Endothelial cell of umbilical vein (primary cell): Measurements from ENCODE around the gene DYNLRB2. TPM values are rescaled to one million over a fixed set of nuclear protein-coding genes. Genes with fewer than 3 reads are reported as not detected.

ENCODE experiments used
- BruUV-seq: library from RNA; stranded (reverse); fragments of 400-500 nt; replicated peaks from 2 replicates; lab custom pipeline; 2021; lab: Mats Ljungman, UMichigan
- CTCF ChIA-PET: fragments of 300-600, 350-600 bp; sonication (Branson Sonifier 250); formaldehyde crosslinking; loops from one replicate; lab custom pipeline; 2021; ENCODE audit warnings: antibody characterized with exemption, inconsistent platforms; lab: Charles Lee
- POLR2A ChIA-PET: fragments of 300-600, 350-600 bp; sonication (Branson Sonifier 250); formaldehyde crosslinking; loops from one replicate; lab custom pipeline; 2021; ENCODE audit warnings: antibody characterized with exemption, inconsistent platforms; lab: Charles Lee
- DNase-seq: peaks from one replicate; pipeline ENCODE4 v3.0.0-alpha.2; 2011; ENCODE audit warnings: low read depth, low spot score
- FAIRE-seq: peaks from 2 replicates; lab custom pipeline; 2011; peaks lifted over from hg19 to GRCh38; lab: Jason Lieb, UNC
- H2AFZ ChIP-seq: 2 replicates; pipeline ENCODE4 v1.6.0; 2012; ENCODE audit warnings: low read depth, low read length, control low read depth, inconsistent platforms
- H3K27ac ChIP-seq: 2 replicates; pipeline ENCODE4 v1.5.1; 2011; ENCODE audit warnings: low read depth, mild to moderate bottlenecking, control low read depth, low read length, moderate library complexity; ENCODE audit not compliant: insufficient read depth
- H3K27me3 ChIP-seq, 2 experiments: 2 replicates each; pipeline versions ENCODE4 v1.6.0 to v1.6.1; 2011; ENCODE audit warnings: low read length in 2 of 2, mixed read lengths in 1 of 2; ENCODE audit not compliant: control insufficient read depth in 2 of 2, insufficient read depth in 2 of 2
- H3K36me3 ChIP-seq, 2 experiments: 2 replicates in 1 of 2; 3 replicates in 1 of 2; pipeline ENCODE4 v1.5.1; 2011; ENCODE audit warnings: low read length in 2 of 2, mild to moderate bottlenecking in 1 of 2, moderate library complexity in 1 of 2; ENCODE audit not compliant: control insufficient read depth in 2 of 2, insufficient read depth in 2 of 2; ENCODE audit errors: extremely low read depth in 1 of 2
- H3K4me1 ChIP-seq: 3 replicates; pipeline ENCODE4 v1.5.1; 2011; ENCODE audit warnings: mild to moderate bottlenecking, low read length; ENCODE audit not compliant: control insufficient read depth, insufficient read depth; ENCODE audit errors: extremely low read depth
- H3K4me2 ChIP-seq: 2 replicates; pipeline ENCODE4 v1.6.1; 2011; ENCODE audit warnings: low read length, control low read depth, mixed read lengths; ENCODE audit not compliant: insufficient read depth
- H3K4me3 ChIP-seq, 3 experiments: fragments of 200-600 bp in 1 of 3; sonication (generic), shearing (Covaris generic) in 1 of 3; replicated peaks in 1 of 3; 2 replicates each; pipeline ENCODE4 v1.5.1; 2011 to 2016; ENCODE audit warnings: control low read depth in 3 of 3, low read length in 3 of 3, mild to moderate bottlenecking in 2 of 3, inconsistent platforms in 1 of 3, low read depth in 1 of 3, moderate library complexity in 1 of 3; ENCODE audit not compliant: insufficient read depth in 1 of 3
- H3K79me2 ChIP-seq: 2 replicates; pipeline ENCODE4 v1.6.0; 2012; ENCODE audit warnings: low read length, inconsistent platforms; ENCODE audit not compliant: control insufficient read depth, insufficient read depth
- H3K9ac ChIP-seq: replicated peaks from 2 replicates; pipeline ENCODE3; 2011; ENCODE audit warnings: low read length, control low read depth; ENCODE audit not compliant: insufficient read depth; ENCODE audit errors: extremely low read depth
- H3K9me1 ChIP-seq: replicated peaks from 3 replicates; pipeline ENCODE4 v1.6.0; 2011; ENCODE audit warnings: mild to moderate bottlenecking, low read length; ENCODE audit not compliant: control insufficient read depth, insufficient read depth; ENCODE audit errors: extremely low read depth
- H3K9me3 ChIP-seq: replicated peaks from 2 replicates; pipeline ENCODE4 v1.5.1; 2012; ENCODE audit warnings: low read length, inconsistent platforms; ENCODE audit not compliant: control insufficient read depth, insufficient read depth
- H4K20me1 ChIP-seq: replicated peaks from 2 replicates; pipeline ENCODE3; 2011; ENCODE audit warnings: mild to moderate bottlenecking, low read length; ENCODE audit not compliant: control insufficient read depth, insufficient read depth; ENCODE audit errors: extremely low read depth
- CTCF ChIP-seq, 2 donors: IDR thresholded peaks; 1 replicate in 1 of 2; 2 replicates in 1 of 2; pipeline ENCODE4 v1.5.1; 2011; ENCODE audit warnings: low read length in 2 of 2, mild to moderate bottlenecking in 2 of 2, moderate library complexity in 2 of 2, control low read depth in 1 of 2, inconsistent platforms in 1 of 2, low read depth in 1 of 2; ENCODE audit not compliant: insufficient read depth in 1 of 2; ENCODE audit errors: extremely low read depth in 1 of 2
- EZH2 ChIP-seq: IDR thresholded peaks from 2 replicates; pipeline ENCODE4 v1.6.1; 2012; ENCODE audit warnings: borderline replicate concordance, low read depth, mild to moderate bottlenecking, moderate library complexity, low read length, inconsistent platforms; ENCODE audit not compliant: severe bottlenecking
- FOS ChIP-seq: IDR thresholded peaks from 2 replicates; pipeline ENCODE4 v1.6.1; 2011; ENCODE audit warnings: mild to moderate bottlenecking, low read length, moderate library complexity, borderline replicate concordance; ENCODE audit not compliant: insufficient read depth
- GATA2 ChIP-seq: IDR thresholded peaks from 2 replicates; pipeline ENCODE4 v1.7.0; 2011; ENCODE audit warnings: low read depth, mild to moderate bottlenecking, moderate library complexity, mixed read lengths, low read length; ENCODE audit not compliant: insufficient read length, insufficient read depth
- JUN ChIP-seq: IDR thresholded peaks from 2 replicates; pipeline ENCODE4 v1.6.1; 2011; ENCODE audit warnings: borderline replicate concordance, low read depth; ENCODE audit not compliant: insufficient read length, insufficient read depth
- MAX ChIP-seq: IDR thresholded peaks from 2 replicates; pipeline ENCODE4 v1.6.1; 2011; ENCODE audit not compliant: insufficient read depth, insufficient read length
- MYC ChIP-seq: IDR thresholded peaks from one replicate; pipeline ENCODE4 v1.6.1; 2011; ENCODE audit warnings: mild to moderate bottlenecking, low read depth, low read length
- POLR2A ChIP-seq: IDR thresholded peaks from 2 replicates; pipeline ENCODE4 v1.6.1; 2012; ENCODE audit warnings: low read depth, mild to moderate bottlenecking, control low read depth, low read length
- POLR2AphosphoS5 ChIP-seq: IDR thresholded peaks from 2 replicates; pipeline ENCODE4 v1.6.1; 2012; ENCODE audit warnings: low read depth, mild to moderate bottlenecking, control low read depth, low read length, moderate library complexity; ENCODE audit not compliant: insufficient read depth
- dilution Hi-C: fragments of 300-500 bp; cut with MboI; formaldehyde crosslinking; loops from one replicate; pipeline ENCODE4 v1.15.0; 2019; ENCODE audit warnings: low sequenced_read_pairs; ENCODE audit not compliant: extremely low pct_ligation_motif_present
- intact Hi-C: fragments of 100-400 bp; cut with micrococcal nuclease; formaldehyde crosslinking; loops from one replicate; pipeline ENCODE4 v1.10.0; 2022
- polyA plus RNA-seq, 4 experiments: library from polyadenylated mRNA; depleted of rRNA in 3 of 4; stranded (reverse) in 3 of 4; unstranded in 1 of 4; fragments of >200 nt; gene quantifications; 2 replicates each; pipeline versions ENCODE4 v1.2.1 to v1.2.3, GENCODE V29; 2011 to 2012; ENCODE audit warnings: missing spikeins in 1 of 4
- total RNA-seq: library from RNA; stranded (reverse); gene quantifications from 2 replicates; pipeline ENCODE4 v1.2.3, GENCODE V29; 2021

Gene DYNLRB2
- total and polyA plus RNA-seq, 2 donors (not counting 3 experiments of a cell fraction or from before 2014, with no cell fraction given) = not detected

GRCh38 chr16:80512593-80512853 is 28.3 kb upstream of the DYNLRB2 start:
- Histone ChIP-seq H3K9ac (no peak overlapping the region), H4K20me1 (no peaks in the 10 kb centered on the region), H2AFZ (no peak overlapping the region), H3K27ac (no peak overlapping the region), H3K4me2 (no peak overlapping the region), H3K4me3 (no peak overlapping the region), H3K79me2 (no peaks in the 10 kb centered on the region), H3K4me1 (no peaks in the 10 kb centered on the region), H3K9me1 (no peaks in the 10 kb centered on the region), H3K9me3 (no peaks in the 10 kb centered on the region), H3K27me3 (no peaks in the 10 kb centered on the region), H3K36me3 (no peaks in the 10 kb centered on the region)
- ChIA-PET POLR2A (no interaction called here), CTCF (interaction anchor here (1.1 kb wide), 1 partner anchor 15 kb away, joined by 5 read pairs; no protein-coding TSS in a partner anchor)
- dilution Hi-C loops (no loop called here), intact Hi-C loops (no loop called here)
- TF ChIP-seq MAX (no peak), JUN (no peak), MYC (no peak), POLR2A (no peak), FOS (no peak), GATA2 (no peak), CTCF (IDR thresholded peaks at IDR 0.05; ENCODE audit: extremely low read depth in 1 of 2, insufficient read depth in 1 of 2, low read depth in 1 of 2, low read length in 2 of 2) (no peak), EZH2 (no peak), POLR2AphosphoS5 (no peak)
- no TSS peak for BruUV-seq
- no peak for FAIRE-seq
- no peak for DNase-seq
